Stomach (tissue), 4 donors: ENCODE data around the gene MS4A4E.
"Not testable (repeated sequence)": the region's sequence is repeated elsewhere in the genome, so short reads cannot be mapped to it uniquely, and the experiment has no call there.

Experiments
- POLR2A ChIP-seq, 4 donors: fragments of 450-650 bp; IDR thresholded peaks; one replicate each; pipeline ENCODE4 v1.6.1; 2016; ENCODE audit warnings: antibody characterized with exemption in 4 of 4, control low read depth in 2 of 4, mild to moderate bottlenecking in 1 of 4, moderate library complexity in 1 of 4
- POLR2AphosphoS5 ChIP-seq, 3 donors: sonication (generic); formaldehyde crosslinking; IDR thresholded peaks; one replicate each; pipeline ENCODE4 v1.6.1; 2016; ENCODE audit warnings: antibody characterized with exemption in 3 of 3
- TF ChIP-seq, protein P1 (sequence below), 7 experiments: fragments of 450-650 bp in 4 of 7; fragments of 200-600 bp in 3 of 7; sonication (generic) in 3 of 7; IDR thresholded peaks; one replicate each; pipeline ENCODE4 v1.5.1; 2016 to 2019; ENCODE audit warnings: antibody characterized with exemption in 7 of 7, control low read depth in 2 of 7, mild to moderate bottlenecking in 1 of 7

DNA sequence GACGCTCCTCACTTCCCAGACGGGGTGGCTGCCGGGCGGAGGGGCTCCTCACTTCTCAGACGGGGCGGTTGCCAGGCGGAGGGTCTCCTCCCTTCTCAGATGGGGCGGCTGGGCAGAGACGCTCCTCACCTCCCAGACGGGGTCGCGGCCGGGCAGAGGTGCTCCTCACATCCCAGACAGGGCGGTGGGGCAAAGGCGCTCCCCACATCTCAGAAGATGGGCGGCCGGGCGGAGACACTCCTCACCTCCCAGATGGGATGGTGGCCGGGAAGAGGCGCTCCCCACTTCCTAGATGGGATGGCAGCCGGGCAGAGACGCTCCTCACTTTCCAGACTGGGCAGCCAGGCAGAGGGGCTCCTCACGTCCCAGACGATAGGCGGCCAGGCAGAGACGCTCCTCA, 41.6 kb downstream of the MS4A4E start:
- TF ChIP-seq, protein P1, sequence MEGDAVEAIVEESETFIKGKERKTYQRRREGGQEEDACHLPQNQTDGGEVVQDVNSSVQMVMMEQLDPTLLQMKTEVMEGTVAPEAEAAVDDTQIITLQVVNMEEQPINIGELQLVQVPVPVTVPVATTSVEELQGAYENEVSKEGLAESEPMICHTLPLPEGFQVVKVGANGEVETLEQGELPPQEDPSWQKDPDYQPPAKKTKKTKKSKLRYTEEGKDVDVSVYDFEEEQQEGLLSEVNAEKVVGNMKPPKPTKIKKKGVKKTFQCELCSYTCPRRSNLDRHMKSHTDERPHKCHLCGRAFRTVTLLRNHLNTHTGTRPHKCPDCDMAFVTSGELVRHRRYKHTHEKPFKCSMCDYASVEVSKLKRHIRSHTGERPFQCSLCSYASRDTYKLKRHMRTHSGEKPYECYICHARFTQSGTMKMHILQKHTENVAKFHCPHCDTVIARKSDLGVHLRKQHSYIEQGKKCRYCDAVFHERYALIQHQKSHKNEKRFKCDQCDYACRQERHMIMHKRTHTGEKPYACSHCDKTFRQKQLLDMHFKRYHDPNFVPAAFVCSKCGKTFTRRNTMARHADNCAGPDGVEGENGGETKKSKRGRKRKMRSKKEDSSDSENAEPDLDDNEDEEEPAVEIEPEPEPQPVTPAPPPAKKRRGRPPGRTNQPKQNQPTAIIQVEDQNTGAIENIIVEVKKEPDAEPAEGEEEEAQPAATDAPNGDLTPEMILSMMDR (IDR thresholded peaks at IDR 0.05), result not testable (repeated sequence)
- not testable (repeated sequence) for TF ChIP-seq POLR2AphosphoS5, POLR2A (IDR thresholded peaks at IDR 0.05)
